Measurements from ENCODE around the gene CIITA.

CIITA gene

DNA sequence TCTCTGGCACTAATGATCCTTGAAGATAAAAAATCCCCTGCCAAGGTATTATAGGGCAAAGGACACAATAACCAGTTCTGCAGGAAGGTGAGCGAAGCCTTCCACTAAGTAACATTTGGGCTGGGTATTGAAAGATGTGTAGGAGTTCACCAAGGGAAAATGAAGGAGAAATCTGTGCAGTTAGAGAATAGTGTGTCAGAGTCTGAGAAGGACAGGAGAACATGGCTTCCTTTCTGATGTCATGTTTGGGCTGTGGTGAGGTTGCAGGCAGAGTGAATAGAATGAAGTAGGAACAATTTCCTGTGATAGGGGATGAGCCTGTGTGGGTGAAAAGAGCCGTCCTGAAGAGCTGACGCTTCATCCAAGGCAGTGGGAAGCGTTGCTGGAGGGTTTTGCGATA, 24.1 kb upstream of the CIITA start:
- no peak for DNase-seq

DNA sequence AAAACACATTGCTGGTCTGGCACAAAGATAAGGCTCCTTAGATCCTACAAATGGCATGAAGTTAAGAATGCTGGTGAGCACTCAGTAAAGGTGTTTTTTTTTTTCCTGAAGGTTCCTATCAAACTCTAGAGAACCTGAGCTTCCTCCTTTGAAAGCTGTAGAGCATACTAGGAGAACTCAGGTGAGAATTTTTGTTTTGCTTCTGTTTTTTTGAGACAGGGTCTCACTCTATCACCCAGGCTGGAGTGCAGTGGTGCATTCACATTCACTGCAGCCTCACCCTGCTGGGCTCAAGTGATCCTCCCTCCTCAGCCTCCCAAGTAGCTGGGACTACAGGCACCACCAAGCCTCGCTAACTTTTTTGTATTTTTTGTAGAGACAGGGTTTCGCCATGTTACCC, 21.0 kb upstream of the CIITA start:
- no peak for DNase-seq

GRCh38 chr16:10858203-10858602, 18.8 kb upstream of the CIITA start:
- DNase-seq: no peak

DNA sequence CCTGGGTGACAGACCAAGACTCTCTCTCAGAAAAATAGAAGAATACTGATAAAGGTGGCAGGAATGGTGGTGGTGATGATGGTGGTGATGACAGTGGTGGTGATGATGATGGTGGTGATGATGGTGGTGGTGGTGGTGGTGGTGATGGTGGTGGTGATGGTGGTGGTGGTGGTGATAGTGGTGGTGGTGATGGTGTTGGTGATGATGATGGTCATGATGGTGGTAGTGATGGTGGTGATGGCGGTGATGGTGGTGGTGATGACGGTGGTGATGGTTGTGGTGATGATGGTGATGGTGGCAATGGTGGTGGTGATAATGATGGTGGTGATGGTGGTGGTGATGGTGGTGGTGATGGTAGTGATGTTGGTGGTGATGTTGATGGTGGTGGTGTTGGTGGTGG, 18.0 kb upstream of the CIITA start:
- DNase-seq: no peak

DNA sequence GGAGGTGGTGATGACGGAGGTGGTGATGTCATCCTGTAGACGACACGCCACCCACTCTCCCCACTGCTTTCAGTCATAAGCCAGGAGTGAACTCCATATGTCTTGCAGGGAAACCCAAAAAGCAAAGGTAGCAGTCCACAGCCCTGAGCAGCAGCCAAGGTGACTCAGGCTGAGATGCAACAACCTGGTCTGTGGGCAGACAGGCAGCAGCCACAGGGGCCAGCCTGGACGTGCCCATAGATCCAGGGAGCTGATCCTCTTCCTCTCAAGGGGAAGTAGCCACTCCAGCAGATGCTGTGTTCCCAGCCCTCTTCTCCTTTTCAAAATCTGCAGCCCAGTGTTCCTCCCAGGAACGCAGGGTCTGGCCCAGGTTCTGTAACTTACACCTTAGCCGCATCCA, 17.3 kb upstream of the CIITA start:
- no peak for DNase-seq

GRCh38 chr16:10862438-10862837, 14.6 kb upstream of the CIITA start:
- no peak for DNase-seq

DNA sequence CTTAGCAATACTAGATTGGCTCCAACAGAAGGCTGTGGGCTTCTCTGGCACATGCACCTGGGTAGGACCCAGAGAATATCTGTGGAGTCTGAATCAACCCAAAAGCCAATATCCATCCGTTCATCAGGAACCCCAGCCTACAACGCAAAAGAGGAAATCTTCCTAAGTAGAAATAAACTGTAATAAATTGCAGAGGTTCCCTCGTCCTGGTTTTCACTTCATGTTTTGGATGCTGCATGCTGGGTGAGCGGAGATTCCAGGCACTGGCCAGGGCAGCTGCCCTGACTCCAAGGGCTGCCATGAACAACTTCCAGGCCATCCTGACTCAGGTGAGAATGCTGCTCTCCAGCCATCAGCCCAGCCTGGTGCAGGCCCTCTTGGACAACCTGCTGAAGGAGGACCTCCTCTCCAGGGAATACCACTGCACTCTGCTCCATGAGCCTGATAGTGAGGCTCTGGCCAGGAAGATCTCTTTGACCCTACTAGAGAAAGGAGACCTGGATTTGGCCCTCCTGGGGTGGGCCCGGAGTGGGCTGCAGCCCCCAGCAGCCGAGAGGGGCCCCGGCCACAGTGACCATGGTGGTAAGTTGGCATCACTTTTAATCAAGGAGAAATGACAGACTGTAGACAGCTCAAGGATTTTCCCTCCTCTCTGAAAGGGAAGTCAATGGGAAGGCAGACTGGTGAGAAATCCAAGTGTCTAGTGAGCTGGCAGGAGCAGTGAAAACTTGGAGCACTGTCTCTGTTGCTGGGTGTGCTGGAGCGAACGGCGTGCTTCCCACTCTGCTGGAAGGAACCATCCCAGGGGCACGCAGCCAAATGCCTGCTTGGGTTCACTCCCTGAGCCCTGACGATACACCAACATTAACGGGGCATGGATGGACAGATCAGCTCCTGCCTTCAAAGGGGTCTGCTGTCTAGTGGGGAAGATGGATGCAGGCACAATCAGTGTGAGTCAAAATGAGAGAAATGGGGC, 10.7 kb upstream of the CIITA start:
- no peak for DNase-seq

DNA sequence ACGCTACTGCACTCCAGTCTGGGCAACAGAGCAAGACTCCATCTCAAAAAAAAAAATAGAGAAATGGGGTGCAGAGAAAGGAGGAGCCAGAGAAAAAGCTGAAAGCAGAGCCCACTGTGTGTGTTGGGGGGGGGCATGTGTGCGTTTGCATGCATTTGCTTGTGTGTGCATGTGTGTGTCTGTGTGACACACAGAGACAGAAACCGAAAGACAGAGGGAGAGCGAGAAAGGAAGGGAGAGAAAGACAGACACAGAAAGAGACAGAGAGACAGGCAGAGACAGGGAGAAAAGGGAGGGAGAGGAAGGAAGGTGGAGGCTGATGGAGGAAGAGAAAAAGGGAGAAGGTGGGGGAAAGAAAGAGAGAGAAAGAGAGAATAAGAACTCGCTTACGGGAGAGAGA, 9.8 kb upstream of the CIITA start:
- DNase-seq: no peak

DNA sequence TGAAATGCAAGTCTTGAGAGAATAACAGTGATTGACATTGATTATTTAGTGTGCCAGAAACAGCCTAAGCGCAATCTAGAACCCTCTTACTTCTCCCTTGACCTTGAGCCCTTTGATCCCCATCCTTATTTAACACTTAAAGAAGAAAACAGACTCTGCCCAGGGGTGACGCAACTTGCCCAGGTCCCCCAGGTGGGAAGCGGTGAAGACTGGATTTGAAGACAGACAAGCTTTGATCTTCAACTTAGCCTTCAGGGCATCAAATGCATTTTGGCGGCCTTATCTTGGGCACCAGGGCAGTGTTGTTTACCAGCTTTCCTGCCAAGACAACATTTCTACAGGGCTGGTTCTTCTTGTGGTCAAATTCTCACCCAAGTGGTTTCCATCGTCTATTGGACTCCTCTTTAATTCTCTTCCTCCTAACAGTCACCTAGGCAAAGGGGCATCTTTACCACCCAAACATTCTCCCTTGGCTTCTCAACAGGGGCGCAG, 8.9 kb upstream of the CIITA start:
- no peak for DNase-seq

DNA sequence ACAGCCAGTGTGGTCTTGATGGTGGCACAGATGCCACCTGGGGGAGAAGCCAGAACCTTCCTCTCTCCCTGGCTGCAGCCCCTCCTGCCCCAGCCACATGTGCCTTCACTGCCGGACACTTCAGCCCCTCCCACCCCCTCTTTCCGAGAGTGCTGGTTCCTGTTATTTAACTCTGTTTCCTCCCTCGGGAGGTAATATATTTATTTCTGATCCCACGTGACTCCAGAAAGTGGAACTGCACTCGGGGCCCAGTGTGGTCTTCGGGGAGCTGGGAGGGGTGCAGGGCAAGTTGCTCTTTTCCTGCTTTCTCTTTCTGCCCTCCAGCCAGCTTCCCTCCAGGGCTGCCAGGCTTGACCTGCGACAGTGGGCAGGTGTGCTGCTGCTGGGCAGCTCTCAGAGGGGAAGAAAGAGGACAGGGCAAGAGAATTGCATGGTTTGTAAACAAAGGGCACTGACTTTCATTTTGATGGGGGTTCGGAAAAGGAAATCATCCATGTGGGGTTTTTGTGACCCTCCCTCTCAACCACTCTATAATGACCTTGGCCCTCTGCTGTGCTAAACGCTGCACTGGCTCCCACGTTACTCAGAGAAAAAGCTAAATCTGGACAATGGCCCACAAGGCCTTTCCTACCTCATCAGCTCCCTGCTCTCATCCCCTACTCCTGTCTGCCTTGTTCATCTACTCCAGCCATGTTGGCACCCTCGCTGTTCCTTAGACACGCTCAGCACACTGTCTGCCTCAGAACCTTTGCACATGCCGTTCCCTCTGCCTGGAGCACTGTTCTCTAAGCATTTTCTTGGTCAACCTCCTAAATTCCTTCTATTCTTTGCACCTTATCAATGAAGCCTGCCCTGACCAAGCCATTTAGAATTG, 8.2 kb upstream of the CIITA start:
- no peak for DNase-seq

- DNase-seq: no peak
Observed at GRCh38 chr16:10870137-10870776, 6.7 kb upstream of the CIITA start.

GRCh38 chr16:10870808-10871156, 6.2 kb upstream of the CIITA start:
- DNase-seq: no peak

GRCh38 chr16:10871157-10871991, 5.6 kb upstream of the CIITA start:
- peak; percentile 8 for DNase-seq

- no peak for DNase-seq
Observed at GRCh38 chr16:10876315-10876714, 687 bp upstream of the CIITA start.

DNA sequence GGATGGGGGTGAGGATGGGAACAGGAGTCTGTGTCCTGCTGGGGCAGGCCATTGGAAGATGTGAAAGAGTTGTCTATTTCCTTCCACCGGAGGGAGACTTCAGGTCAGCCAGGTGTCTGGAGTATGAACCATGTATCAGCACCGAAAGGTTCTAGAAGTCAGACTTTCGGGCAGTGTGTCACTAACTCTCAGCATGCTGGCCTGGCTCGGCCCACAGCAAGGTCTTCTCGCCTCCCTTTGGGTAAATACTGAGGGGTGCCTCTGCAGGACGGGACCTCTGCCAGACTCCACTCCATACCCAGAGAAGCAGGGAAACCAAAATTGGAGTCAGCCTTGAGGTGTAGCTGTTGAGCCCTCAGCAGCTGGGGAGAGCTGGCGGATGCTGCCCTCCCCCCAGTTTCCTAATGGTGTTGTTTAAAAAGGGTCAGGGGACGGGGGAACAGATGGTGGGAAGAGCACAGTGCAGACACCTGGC, 507 bp downstream of the CIITA start:
- no peak for DNase-seq

- no peak for DNase-seq
Observed at GRCh38 chr16:10878328-10878643, 1.3 kb downstream of the CIITA start.

- DNase-seq: no peak
Observed at GRCh38 chr16:10878644-10879501, 1.9 kb downstream of the CIITA start.

GRCh38 chr16:10879681-10880589, 2.9 kb downstream of the CIITA start:
- DNase-seq: no peak

GRCh38 chr16:10880594-10881452, 3.8 kb downstream of the CIITA start:
- no peak for DNase-seq

Data from NCI-H1092 treated with DMSO at 0.1 percent for 48 hours (cell line).